NCI-H1105 (cell line): ENCODE data around the gene TMX3.
A peak's percentile ranks its signal among the peaks of the same experiment; 100 is the strongest.

ENCODE experiments used
- DNase-seq: peaks from one replicate; lab custom pipeline; 2025; lab: John Stamatoyannopoulos, UW

The TMX3 gene, protein sequence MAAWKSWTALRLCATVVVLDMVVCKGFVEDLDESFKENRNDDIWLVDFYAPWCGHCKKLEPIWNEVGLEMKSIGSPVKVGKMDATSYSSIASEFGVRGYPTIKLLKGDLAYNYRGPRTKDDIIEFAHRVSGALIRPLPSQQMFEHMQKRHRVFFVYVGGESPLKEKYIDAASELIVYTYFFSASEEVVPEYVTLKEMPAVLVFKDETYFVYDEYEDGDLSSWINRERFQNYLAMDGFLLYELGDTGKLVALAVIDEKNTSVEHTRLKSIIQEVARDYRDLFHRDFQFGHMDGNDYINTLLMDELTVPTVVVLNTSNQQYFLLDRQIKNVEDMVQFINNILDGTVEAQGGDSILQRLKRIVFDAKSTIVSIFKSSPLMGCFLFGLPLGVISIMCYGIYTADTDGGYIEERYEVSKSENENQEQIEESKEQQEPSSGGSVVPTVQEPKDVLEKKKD

DNA sequence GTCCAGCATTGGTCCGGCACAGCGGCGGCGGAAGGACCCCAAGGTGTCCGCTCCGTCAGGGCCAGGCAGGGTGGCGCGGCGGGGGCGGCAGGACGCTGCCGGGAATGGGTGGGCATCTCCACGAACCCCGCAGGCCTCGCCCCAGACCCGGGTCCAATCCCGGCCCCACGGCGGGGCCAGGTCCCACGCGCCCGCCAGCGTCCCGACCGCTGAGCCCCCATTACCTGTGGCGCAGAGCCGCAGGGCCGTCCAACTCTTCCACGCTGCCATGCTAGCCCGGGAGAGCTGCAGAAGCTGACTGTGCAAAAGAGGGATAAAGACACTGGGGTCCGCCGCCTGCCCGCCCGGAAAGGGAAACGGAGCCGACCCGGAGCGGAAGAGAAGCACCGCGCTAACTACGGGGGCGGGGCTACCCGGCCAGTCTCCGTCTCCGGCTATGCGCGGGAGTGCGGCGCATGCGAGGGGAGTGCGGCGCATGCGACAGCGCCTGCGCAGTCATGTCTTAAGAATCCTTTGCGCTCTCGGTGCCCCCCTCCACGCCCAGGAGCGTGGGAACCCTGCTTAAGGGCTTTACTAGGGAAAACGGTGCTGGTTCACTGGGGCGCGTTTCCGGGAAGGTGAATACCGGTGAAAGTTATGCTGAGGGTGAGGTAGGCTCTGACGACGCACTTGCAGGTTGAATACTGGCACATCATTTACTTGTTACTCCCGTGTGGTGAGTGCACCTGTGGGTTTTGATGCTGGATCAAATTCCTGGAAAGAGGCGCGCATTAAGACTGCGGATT is at the start of gene TMX3:
Gene TMX3 (minus strand): TSS at position 397 of the 785 bp plus-strand sequence. CDS start 127 bp downstream, at position 270.
- DNase-seq, result peak; percentile 96

DNA sequence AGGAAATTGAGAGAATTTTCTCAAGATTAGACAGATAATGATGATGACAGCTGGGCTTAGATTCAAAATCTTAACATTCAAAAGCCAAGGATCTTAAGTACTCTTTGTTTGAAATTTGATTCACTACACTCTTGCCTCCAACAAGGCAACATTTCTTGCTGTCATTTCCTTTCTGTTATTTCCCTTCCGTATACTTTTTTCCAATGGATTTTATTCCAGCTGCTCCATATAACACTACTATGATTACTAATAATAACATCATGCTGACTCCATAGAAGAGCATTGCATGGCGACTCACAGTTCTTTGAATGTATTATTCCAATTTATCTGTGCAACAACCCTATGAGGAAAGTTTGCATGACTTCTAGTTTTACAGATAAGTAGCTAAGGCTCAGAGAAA is 49.1 kb upstream of the TMX3 start:
- no peak for DNase-seq

DNA sequence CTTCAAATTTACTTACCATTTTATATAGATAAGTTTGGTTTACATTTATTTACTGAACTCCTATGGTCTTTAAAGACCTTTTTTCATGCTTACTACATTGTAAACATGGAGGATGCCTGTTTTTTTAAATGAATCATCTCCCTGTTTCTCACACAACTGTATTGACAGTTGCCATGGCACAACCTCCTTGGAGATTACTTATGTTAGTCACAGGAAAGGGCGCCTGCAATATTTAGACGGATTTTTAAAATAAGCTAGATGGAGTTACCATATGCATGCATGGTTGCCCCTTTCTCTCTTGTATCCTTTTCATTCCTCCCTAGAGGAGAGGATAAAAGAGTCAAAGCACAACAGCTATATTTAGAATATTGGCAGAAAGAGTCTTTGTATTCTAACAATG is 48.2 kb upstream of the TMX3 start:
- DNase-seq, result no peak

GRCh38 chr18:68759308-68759707 is 44.4 kb upstream of the TMX3 start:
- no peak for DNase-seq

DNA sequence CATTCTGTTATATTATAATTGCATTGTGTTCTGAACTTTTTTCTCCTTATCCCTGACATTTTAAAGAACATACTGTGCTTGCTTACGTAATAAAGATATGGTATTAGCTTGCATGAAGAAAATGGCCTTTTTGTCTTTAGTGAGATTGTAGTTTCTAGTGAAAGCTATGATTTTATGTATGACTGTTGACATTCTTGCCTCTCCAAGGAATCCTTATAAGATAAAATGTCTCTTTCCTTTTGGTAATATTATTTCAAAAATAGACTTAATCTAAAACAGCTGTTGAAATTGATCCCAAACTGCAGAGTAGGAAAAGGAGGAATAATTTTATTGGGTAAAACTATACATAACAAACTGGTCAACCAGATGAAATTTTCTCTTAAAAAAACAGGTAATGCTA is 42.2 kb upstream of the TMX3 start:
- DNase-seq, result no peak

- no peak for DNase-seq
Observed at GRCh38 chr18:68742206-68742605, 27.3 kb upstream of the TMX3 start.

DNA sequence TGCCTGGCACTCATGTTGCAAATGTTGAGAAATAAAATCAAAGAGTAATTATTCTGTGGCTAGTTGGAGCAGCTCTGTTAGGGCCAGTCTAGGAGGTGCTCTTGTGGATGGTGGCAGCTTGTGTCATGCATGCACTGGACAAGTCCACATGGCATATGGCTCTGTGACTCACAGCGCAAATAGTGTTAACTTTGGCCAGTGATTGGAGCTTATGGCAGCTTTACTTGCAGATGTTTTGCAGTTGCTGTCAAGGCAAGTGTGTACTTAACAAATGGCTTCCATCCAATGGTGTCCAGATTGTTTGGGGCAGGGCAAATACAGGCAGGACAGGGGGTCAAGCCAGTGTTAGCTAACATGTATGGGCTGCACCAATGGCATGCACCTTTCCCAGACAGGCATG is 26.1 kb upstream of the TMX3 start:
- DNase-seq, result no peak

GRCh38 chr18:68739462-68739861 is 24.6 kb upstream of the TMX3 start:
- DNase-seq, result no peak

GRCh38 chr18:68738564-68738963 is 23.7 kb upstream of the TMX3 start:
- DNase-seq, result no peak

DNA sequence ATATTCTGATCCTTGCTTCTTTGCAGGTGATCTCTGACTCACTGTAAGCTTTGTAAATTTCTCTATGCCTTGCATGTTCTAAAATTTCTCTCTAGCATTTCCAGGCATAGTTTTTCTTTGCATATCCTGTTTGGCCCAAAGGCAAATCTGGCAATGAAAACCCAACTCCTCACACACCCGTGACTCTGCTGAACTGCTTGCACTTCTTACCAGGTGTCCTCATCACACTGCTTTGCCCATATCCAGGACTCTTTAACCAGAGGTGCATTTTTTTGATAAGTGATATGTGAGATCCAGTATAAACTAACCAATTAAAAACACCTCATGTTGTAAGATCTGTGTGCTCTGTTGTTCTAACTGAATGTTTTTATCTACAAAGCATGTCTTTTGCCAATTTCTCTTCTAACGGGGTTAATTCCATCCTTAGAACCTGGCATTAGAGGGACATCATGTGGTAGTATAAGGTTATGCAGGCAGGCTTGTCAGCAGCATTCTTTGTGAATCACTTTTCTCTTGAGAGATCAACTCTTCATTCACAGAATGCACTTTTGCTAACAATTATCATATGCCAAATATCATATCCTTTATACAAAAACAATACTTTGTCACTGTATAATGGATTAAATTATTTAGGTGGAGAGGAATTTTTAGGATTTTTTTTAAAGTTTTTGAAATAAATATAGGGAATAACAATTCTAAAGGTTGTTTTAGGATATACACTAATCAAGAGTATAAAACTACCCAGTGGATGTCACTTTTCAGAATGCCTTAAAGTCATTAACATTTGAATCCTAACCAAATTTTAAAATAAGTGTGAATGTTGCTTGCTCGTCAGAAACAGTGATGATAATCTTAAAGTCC is 20.8 kb upstream of the TMX3 start:
- peak; percentile 15 for DNase-seq

DNA sequence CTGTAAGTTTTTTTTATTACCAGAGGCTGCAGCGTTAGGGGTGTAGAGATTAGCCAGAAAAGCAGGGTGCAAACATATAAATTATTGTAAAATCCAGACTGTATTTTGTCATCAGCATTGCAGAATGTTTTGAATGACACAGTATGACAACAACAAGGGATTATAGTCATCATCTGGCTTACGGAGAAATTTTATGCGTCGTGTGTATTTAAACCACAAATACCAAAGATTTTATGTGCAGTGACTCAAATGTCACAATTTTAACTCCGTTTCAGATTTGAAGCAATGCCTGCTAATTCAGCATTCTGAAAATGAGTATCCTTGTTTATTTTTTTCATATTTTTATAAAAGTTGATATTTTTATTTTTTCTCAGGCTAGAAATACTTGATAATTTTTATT is 19.4 kb upstream of the TMX3 start:
- DNase-seq, result no peak

- no peak for DNase-seq
Observed at GRCh38 chr18:68733707-68734106, 18.8 kb upstream of the TMX3 start.

DNA sequence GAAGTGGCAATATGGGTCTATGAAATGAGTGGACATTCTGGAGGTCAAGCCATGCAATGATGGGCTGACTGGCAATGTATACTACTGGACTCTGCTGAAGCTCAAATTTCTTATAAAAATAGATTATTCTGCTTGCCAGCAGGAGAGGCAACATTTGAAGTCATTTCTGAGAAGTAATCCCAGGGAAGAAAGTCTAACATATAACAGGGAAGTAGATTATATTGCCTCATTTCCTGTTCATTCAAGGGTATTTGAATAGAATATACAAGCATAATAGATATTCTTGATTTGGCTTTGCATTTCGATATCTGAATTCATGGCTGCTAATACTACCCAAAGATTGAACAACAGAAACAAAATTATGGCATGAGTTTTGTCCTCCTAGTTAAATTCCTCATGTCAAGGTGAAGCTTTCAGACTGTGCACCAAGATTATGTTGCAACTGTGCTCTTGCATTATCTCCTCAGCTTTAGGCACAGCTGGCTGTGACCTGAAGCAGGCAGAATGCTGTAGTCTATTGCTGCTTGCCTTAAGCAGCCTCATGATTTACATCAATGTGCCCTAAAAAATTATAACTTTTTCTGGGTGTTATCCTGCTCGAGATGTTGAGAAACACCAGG is 13.3 kb upstream of the TMX3 start:
- no peak for DNase-seq

GRCh38 chr18:68727506-68727905 is 12.6 kb upstream of the TMX3 start:
- DNase-seq, result no peak

GRCh38 chr18:68725346-68725745 is 10.4 kb upstream of the TMX3 start:
- DNase-seq, result no peak

GRCh38 chr18:68724021-68724420 is 9.1 kb upstream of the TMX3 start:
- DNase-seq, result no peak

DNA sequence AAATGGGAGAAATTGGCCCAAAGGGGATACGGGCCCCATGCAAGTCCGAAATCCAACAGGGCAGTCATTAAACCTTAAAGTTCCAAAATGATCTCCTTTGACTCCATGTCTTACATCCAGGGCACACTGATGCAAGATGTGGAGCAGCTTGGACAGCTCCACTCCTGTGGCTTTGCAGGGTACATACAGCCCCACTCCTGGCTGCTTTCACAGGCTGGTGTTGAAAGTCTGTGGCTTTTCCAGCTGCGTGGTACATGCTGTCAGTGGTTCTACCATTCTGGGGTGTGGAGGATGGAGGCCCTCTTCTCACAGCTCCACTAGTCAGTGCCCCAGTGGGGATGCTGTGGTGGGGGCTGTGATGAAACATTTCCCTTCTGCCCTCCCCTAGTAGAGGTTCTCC is 8.6 kb upstream of the TMX3 start:
- no peak for DNase-seq

DNA sequence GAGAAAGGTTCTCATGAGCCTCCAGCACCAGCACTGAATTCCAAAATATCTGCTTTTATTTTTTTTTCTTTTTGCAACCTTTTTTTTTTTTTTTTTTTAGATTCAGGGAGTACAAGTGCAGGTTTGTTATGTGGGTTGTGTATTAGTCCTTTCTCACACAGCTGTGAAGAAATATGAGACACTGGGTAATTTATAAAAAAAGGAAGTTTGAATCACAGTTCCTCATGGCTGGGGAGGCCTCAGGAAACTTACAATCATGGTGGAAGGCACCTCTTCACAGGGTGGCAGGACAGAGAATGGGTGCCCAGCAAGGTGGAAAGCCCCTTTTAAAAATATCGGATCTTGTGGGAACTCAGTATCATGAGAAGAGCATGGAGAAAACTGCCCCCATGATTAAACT is 7.9 kb upstream of the TMX3 start:
- DNase-seq, result no peak

GRCh38 chr18:68721681-68722583 is 7.0 kb upstream of the TMX3 start:
- no peak for DNase-seq

DNA sequence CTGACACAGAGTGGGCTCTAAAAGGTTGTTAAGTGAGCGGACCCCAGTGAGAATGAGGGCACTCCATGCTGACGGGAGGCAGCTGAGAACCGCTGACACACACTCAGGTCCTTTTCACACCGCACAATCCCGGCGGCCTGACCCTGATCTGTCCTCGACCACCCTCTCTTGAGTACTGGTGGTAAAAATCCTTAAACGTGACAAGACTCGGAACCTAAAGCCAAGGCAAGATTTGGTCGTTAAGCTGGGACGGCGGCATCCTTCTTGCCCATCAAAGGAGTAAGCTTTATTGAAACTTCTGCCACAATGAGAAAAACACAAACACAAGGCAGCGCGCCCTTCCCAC is 569 bp downstream of the TMX3 start:
- DNase-seq, result no peak

GRCh38 chr18:68713796-68714195 is 1.1 kb downstream of the TMX3 start:
- DNase-seq, result no peak
